K562 treated with DMSO at 1 percent for 12 hours (cell line): Measurements from ENCODE around the gene ATXN7L2. TPM values are rescaled to one million over a fixed set of nuclear protein-coding genes. Genes with fewer than 3 reads are reported as not detected.

Source experiments
- total RNA-seq: library from RNA; unstranded; fragments of 300-600 nt; gene quantifications from 2 replicates; pipeline ENCODE4 v1.2.3, GENCODE V29; 2022; ENCODE audit not compliant: insufficient read depth

Gene ATXN7L2, protein sequence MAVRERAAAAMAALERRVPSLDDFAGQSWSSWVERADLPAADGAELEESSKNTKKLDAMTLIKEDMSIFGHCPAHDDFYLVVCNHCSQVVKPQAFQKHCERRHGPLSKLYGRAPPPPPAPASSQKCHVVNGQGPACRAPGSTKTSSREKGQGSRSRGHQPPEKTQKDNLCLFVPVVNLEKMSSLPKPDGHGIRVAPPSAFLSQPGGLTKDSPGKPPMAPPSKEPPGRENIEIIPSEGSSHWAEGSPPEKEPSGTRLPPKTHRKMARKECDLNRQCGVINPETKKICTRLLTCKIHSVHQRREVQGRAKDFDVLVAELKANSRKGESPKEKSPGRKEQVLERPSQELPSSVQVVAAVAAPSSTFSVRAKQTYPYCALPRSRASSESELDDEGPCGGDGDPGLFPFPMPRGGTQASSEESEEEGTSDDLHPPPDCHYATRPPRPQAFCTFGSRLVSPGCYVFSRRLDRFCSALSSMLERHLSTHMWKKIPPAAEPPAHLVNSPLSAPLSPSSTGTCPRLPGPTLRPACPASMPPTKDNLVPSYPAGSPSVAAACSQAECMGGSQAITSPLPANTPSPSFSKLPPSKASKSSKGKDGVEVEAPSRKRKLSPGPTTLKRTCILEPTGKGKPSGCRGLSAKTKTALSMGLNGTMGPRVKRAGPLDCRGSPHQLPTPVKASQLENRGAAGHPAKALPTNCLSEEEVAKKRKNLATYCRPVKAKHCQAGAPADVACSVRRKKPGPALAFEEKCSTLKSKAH
- 7.8 and 9.2 TPM in 2 replicates for total RNA-seq

GRCh38 chr1:109483672-109484518, at the start of gene ATXN7L2:
Gene ATXN7L2 (plus strand): TSS chr1:109483905. CDS start chr1:109483954, 49 bp downstream.

GRCh38 chr1:109466452-109467300, 17.0 kb upstream of the ATXN7L2 start, which contains the start of gene SYPL2:
Gene SYPL2 (plus strand): TSS chr1:109466546. CDS start chr1:109466844, 298 bp downstream.

DNA sequence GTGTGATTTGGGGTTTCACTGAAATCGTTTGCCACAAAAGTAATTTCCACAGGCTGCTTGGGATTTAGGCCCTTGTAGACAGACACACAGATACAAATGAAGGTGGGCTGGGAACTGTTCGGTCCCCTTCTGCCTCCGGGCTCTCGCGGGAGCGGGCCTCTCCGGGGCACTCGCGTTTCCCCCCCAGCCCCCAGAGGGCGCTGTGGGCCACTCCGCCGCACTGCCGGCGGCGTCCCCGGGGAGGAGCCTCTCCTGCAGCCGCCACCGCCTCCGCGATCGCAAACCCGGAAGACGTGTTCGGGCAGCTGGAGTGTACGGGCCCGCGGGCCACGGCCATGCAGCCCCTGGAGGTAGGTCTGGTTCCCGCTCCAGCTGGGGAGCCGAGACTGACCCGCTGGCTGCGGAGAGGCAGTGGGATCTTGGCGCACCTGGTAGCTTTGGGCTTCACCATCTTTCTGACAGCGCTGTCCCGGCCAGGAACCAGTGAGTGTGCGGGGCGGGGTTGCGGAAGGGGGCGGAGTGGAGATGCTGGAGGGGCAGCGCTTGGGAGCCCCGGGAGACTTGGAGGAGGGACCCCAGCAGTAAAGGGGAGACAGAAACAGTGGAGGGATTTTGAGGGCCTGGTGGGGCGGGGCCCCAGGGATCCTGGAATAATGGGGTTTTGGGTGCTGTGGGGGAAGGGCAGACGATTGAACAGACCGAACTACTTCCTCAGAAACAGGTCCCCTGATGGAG, 10.3 kb downstream of the ATXN7L2 start, which contains the start of gene CYB561D1:
CYB561D1 (plus strand) TSS at position 290 of the 735 bp plus-strand sequence; CDS start at position 336, 46 bp downstream.

GRCh38 chr1:109509176-109510134, 25.8 kb downstream of the ATXN7L2 start, which contains the start of gene AMIGO1:
Gene AMIGO1 (minus strand): TSS chr1:109509727. CDS start chr1:109508912, 815 bp downstream.

GRCh38 chr1:109539676-109540075, 56.0 kb downstream of the ATXN7L2 start, which contains the start of gene GPR61:
Gene GPR61 (plus strand): TSS chr1:109539872. CDS start chr1:109543023, 3,151 bp downstream.

Other genes with a start within 250 kb of the ATXN7L2 start
- 4.5 and 24.3 TPM in 2 replicates for gene CELSR2, start 234.4 kb upstream of the ATXN7L2 start, total RNA-seq
- gene PSRC1, start 200.8 kb upstream of the ATXN7L2 start, total RNA-seq, result 55.5 and 66.6 TPM in 2 replicates
- not detected in 2 replicates for gene MYBPHL, start 176.9 kb upstream of the ATXN7L2 start, total RNA-seq
- 25.4 and 88.2 TPM in 2 replicates for gene SORT1, start 86.0 kb upstream of the ATXN7L2 start, total RNA-seq
- gene PSMA5, start 57.5 kb upstream of the ATXN7L2 start, total RNA-seq, result 117 and 150 TPM in 2 replicates
- not detected in 2 replicates for gene SYPL2, start 17.4 kb upstream of the ATXN7L2 start, total RNA-seq
- 5.1 and 13.1 TPM in 2 replicates for gene CYB561D1, start 10.2 kb downstream of the ATXN7L2 start, total RNA-seq
- 0.19 and 1.7 TPM in 2 replicates for gene AMIGO1, start 25.8 kb downstream of the ATXN7L2 start, total RNA-seq
- gene GPR61, start 56.0 kb downstream of the ATXN7L2 start, total RNA-seq, result not detected in 2 replicates
- 3.7 and 7.7 TPM in 2 replicates for gene GNAI3, start 64.7 kb downstream of the ATXN7L2 start, total RNA-seq
- gene GNAT2, start 135.7 kb downstream of the ATXN7L2 start, total RNA-seq, result not detected in 2 replicates
- gene AMPD2, start 135.9 kb downstream of the ATXN7L2 start, total RNA-seq, result 29.3 and 54.4 TPM in 2 replicates
- 47.9 and 54.3 TPM in 2 replicates for gene GSTM4, start 172.2 kb downstream of the ATXN7L2 start, total RNA-seq
- 6.4 and 21.0 TPM in 2 replicates for gene GSTM2, start 184.2 kb downstream of the ATXN7L2 start, total RNA-seq
- gene GSTM1, start 203.9 kb downstream of the ATXN7L2 start, total RNA-seq, result not detected in 2 replicates
- not detected in 2 replicates for gene GSTM5, start 228.3 kb downstream of the ATXN7L2 start, total RNA-seq